ENCODE results near the gene TPST2. TPM values are rescaled to one million over a fixed set of nuclear protein-coding genes. Genes with fewer than 3 reads are reported as not detected.

The TPST2 gene
- total and polyA plus RNA-seq, 10 of the 15 experiments (the other 5 are each of a cell fraction or from before 2014, with no cell fraction given) = 6.3 to 33.7 (median 28.4) TPM

DNA sequence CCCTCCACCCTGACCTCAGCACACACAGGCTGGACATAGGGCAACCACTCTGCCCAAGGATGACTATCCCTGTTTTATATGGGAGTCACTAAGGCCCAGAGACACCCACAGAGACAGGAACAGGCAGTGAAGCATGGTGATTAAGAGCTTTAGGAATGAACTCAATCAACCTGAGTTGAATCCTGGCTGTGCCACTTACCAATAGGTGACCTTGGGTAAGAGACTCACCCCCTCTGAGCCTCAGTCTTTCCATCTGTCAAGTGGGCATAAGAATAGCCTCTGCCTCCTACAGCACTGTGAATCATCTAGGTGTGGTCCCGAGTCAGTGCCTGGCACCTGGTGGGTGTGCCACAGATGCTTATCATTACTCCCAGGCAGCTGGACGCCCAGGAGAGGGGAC, 21.1 kb upstream of the TPST2 start (continued):
- TF ChIP-seq, protein P1, sequence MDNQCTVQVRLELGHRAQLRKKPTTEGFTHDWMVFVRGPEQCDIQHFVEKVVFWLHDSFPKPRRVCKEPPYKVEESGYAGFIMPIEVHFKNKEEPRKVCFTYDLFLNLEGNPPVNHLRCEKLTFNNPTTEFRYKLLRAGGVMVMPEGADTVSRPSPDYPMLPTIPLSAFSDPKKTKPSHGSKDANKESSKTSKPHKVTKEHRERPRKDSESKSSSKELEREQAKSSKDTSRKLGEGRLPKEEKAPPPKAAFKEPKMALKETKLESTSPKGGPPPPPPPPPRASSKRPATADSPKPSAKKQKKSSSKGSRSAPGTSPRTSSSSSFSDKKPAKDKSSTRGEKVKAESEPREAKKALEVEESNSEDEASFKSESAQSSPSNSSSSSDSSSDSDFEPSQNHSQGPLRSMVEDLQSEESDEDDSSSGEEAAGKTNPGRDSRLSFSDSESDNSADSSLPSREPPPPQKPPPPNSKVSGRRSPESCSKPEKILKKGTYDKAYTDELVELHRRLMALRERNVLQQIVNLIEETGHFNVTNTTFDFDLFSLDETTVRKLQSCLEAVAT (IDR thresholded peaks at IDR 0.05) = no peak

DNA sequence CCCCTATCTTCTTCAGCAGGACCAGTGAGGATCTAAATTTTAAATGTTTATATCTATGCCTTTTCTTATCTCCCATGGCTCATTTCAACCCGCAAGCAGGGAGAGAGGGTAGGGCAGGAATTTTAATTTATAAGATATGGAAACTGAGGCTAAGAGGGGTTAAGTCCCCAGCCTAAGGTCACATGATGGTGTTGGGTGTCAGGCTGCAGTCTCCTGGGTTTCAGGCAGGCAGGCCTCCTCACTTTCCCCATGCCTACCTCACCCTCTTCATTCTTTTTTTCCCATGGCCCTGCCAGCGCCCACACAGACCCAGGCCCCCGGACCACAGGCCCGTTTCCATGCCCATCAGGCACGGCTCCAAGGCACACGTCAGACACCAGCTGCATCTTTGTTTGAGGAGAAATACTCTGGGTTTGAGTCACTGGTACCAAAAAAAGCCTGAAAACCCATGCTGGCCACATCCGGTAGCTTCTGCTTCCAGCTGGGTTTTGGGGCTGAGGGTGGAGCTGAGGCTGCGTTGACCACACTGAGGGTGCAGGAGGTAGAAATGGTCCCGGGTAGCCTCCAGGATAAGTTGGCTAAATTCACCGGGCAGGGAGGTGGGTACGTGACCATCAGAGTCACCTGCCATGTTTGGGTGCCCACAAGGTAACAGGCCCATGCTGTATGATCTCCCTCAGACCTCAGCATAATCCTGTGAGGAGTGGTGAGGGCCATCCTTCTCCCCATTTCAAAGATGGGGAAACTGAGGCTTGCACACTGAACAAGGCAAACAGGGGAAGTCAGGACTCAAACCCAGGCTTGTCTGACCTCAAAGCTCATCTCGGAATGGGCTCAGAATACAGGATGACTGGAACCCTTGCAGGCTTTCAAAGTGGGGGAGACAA, 20.4 kb upstream of the TPST2 start:
- 6% methylated on average over 12 of the region's 12 CpGs for WGBS (ENCODE audit: insufficient coverage, insufficient replicate concordance, low lambda C conversion rate, missing lambda C conversion rate)
- Histone ChIP-seq H3K4me2 (ENCODE audit: control insufficient read depth, insufficient read depth) (peak overlapping the region; percentile 98), H3K36me3 (ENCODE audit: control insufficient read depth in 2 of 2, insufficient read depth in 2 of 2, low read length in 1 of 2) (no peaks in the 10 kb centered on the region), H3K4me3 (peak overlapping the region; percentile 21; the same call in 1 of the 2 replicates), H3K4me1 (ENCODE audit: control insufficient read depth, insufficient read depth, low read length) (peaks cover 25% of the 10 kb centered on the region), H3K27ac (ENCODE audit: control insufficient read depth, insufficient read depth) (peak overlapping the region; percentile 94), H2AFZ (ENCODE audit: control insufficient read depth, low read depth, low read length) (peak overlapping the region; percentile 61), H3K79me2 (ENCODE audit: control insufficient read depth, insufficient read depth, low read length) (no peaks in the 10 kb centered on the region), H4K20me1 (ENCODE audit: control insufficient read depth, insufficient read depth) (no peaks in the 10 kb centered on the region), H3K9ac (ENCODE audit: control insufficient read depth, insufficient read depth, low read length) (peak overlapping the region; percentile 36; the same call in 1 of the 2 replicates), H3K9me3 (replicated peaks; ENCODE audit: control insufficient read depth, insufficient read depth, low read length) (no peaks in the 10 kb centered on the region), H3K27me3 (replicated peaks in 1 of 2; ENCODE audit: control insufficient read depth in 2 of 2, insufficient read depth in 2 of 2, low read length in 1 of 2) (no peaks in the 10 kb centered on the region)
- peak; percentile 91 for FAIRE-seq
- ChIA-PET POLR2A (interaction anchor here (0.7 to 5.7 kb wide), 5 partner anchors 9 to 33 kb away, joined by 3 to 62 read pairs (median 3); partner anchors contain the start of gene TPST2), SMC1A (ENCODE audit: uncharacterized antibody, unreplicated experiment) (interaction anchor here (0.7 to 2.6 kb wide), 8 partner anchors 14 to 180 kb away, joined by 3 to 20 read pairs (median 4); partner anchors contain the start of genes HPS4, SRRD and TPST2), CTCF (interaction anchor here (0.6 to 1.5 kb wide), 8 partner anchors 9 to 64 kb away, joined by 3 to 5 read pairs (median 3); no protein-coding TSS in a partner anchor), RAD21 (ENCODE audit: unreplicated experiment) (interaction anchor here (1.0 to 1.7 kb wide), 5 partner anchors 18 to 98 kb away, joined by 3 to 7 read pairs (median 4); no protein-coding TSS in a partner anchor)
- BruUV-seq (replicated peaks) = no TSS peak
- ATAC-seq = peak; percentile 94
- intact Hi-C loops (cut with micrococcal nuclease; ENCODE audit: unreplicated experiment) (loop anchor here (2.0 kb wide), 1 partner anchor 20 kb away; the partner anchor contains the start of gene TPST2), in situ Hi-C loops (cut with MboI) (no loop called here)
- DNase-seq (ENCODE audit: low read depth, low spot score) = peak; percentile 93
- TF ChIP-seq SRF (IDR thresholded peaks at IDR 0.05; ENCODE audit: low read depth in 2 of 2, low read length in 2 of 2) (peak in 1 of 2 experiments; percentile 88; a peak in 2 of 4 replicates), IRF3 (IDR thresholded peaks at IDR 0.05) (no peak), CBFB (IDR thresholded peaks at IDR 0.05; ENCODE audit: low read depth) (peak; percentile 100), RUNX3 (IDR thresholded peaks at IDR 0.05; ENCODE audit: low read length) (peak; percentile 100), TCF12 (IDR thresholded peaks at IDR 0.05; ENCODE audit: low read depth, low read length) (peak; percentile 100), ZBED1 (IDR thresholded peaks at IDR 0.05; ENCODE audit: borderline replicate concordance) (peak; percentile 97), HDAC2 (IDR thresholded peaks at IDR 0.05) (0 out of 2 replicates have a peak, but pooled peaks have one; percentile 67), TBL1XR1 (IDR thresholded peaks at IDR 0.05; ENCODE audit: low read depth, low read length) (peak; percentile 96), ZSCAN29 (IDR thresholded peaks at IDR 0.05) (peak; percentile 82; the same call in 1 of the 2 replicates), KLF5 (IDR thresholded peaks at IDR 0.05; ENCODE audit: partially characterized antibody) (peak; percentile 84), PAX8 (IDR thresholded peaks at IDR 0.05) (no peak), HDAC6 (IDR thresholded peaks at IDR 0.05; ENCODE audit: unreplicated experiment) (no peak), MYB (IDR thresholded peaks at IDR 0.05; ENCODE audit: borderline replicate concordance, low read depth, low read length) (no peak)
- TF ChIP-seq, protein P2, sequence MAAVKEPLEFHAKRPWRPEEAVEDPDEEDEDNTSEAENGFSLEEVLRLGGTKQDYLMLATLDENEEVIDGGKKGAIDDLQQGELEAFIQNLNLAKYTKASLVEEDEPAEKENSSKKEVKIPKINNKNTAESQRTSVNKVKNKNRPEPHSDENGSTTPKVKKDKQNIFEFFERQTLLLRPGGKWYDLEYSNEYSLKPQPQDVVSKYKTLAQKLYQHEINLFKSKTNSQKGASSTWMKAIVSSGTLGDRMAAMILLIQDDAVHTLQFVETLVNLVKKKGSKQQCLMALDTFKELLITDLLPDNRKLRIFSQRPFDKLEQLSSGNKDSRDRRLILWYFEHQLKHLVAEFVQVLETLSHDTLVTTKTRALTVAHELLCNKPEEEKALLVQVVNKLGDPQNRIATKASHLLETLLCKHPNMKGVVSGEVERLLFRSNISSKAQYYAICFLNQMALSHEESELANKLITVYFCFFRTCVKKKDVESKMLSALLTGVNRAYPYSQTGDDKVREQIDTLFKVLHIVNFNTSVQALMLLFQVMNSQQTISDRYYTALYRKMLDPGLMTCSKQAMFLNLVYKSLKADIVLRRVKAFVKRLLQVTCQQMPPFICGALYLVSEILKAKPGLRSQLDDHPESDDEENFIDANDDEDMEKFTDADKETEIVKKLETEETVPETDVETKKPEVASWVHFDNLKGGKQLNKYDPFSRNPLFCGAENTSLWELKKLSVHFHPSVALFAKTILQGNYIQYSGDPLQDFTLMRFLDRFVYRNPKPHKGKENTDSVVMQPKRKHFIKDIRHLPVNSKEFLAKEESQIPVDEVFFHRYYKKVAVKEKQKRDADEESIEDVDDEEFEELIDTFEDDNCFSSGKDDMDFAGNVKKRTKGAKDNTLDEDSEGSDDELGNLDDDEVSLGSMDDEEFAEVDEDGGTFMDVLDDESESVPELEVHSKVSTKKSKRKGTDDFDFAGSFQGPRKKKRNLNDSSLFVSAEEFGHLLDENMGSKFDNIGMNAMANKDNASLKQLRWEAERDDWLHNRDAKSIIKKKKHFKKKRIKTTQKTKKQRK (IDR thresholded peaks at IDR 0.05; ENCODE audit: low read depth, low read length) = no peak
